ENCODE results near the gene SSTR4. TPM values are rescaled to one million over a fixed set of nuclear protein-coding genes. Genes with fewer than 3 reads are reported as not detected.

SSTR4 gene
- total RNA-seq, 1 donor from 2014 or later = not detected

GRCh38 chr20:23032750-23033078 lies 2.4 kb upstream of the SSTR4 start:
- H3K4me3 Mint-ChIP-seq (ENCODE audit: unreplicated experiment) = no peak overlapping the region
- H3K4me1 Mint-ChIP-seq (ENCODE audit: low read depth, unreplicated experiment) = peaks cover 8% of the 10 kb centered on the region
- TF ChIP-seq, protein P1, sequence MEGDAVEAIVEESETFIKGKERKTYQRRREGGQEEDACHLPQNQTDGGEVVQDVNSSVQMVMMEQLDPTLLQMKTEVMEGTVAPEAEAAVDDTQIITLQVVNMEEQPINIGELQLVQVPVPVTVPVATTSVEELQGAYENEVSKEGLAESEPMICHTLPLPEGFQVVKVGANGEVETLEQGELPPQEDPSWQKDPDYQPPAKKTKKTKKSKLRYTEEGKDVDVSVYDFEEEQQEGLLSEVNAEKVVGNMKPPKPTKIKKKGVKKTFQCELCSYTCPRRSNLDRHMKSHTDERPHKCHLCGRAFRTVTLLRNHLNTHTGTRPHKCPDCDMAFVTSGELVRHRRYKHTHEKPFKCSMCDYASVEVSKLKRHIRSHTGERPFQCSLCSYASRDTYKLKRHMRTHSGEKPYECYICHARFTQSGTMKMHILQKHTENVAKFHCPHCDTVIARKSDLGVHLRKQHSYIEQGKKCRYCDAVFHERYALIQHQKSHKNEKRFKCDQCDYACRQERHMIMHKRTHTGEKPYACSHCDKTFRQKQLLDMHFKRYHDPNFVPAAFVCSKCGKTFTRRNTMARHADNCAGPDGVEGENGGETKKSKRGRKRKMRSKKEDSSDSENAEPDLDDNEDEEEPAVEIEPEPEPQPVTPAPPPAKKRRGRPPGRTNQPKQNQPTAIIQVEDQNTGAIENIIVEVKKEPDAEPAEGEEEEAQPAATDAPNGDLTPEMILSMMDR (IDR thresholded peaks at IDR 0.05; ENCODE audit: partially characterized antibody, unreplicated experiment) = no peak
- no peak for DNase-seq
- H3K27ac Mint-ChIP-seq (ENCODE audit: unreplicated experiment) = no peak overlapping the region
- H3K36me3 Mint-ChIP-seq (ENCODE audit: unreplicated experiment) = peaks cover 13% of the 10 kb centered on the region
- peaks cover 24% of the 10 kb centered on the region for H3K27me3 Mint-ChIP-seq (ENCODE audit: unreplicated experiment)
- peaks cover 7% of the 10 kb centered on the region for H3K9me3 Mint-ChIP-seq (ENCODE audit: unreplicated experiment)

DNA sequence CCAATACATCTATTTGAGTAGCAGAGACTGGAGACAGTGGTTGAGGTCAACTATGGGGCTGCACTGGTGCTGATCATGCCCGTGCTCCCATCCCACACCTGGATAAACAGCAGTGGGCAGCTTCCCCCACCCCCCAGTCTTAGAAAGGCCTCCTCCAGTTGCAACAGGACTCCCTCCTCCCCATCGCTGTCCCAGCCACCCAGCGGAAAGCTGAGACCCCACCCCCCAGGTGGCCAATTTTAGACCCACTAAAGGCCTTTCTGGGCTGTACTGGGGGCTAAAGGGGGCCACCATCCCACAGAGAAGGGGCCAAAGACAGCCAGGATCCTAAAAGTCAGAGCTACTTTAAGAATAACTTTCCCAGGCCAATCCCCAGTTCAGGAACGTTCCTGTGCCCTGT lies 1.2 kb upstream of the SSTR4 start:
- Mint-ChIP-seq H3K27ac (ENCODE audit: unreplicated experiment) (no peak overlapping the region), H3K36me3 (ENCODE audit: unreplicated experiment) (peaks cover 13% of the 10 kb centered on the region), H3K4me3 (ENCODE audit: unreplicated experiment) (no peak overlapping the region), H3K9me3 (ENCODE audit: unreplicated experiment) (peaks cover 9% of the 10 kb centered on the region), H3K4me1 (ENCODE audit: low read depth, unreplicated experiment) (peaks cover 8% of the 10 kb centered on the region), H3K27me3 (ENCODE audit: unreplicated experiment) (peaks cover 24% of the 10 kb centered on the region)
- TF ChIP-seq, protein P1 (IDR thresholded peaks at IDR 0.05; ENCODE audit: partially characterized antibody, unreplicated experiment) = no peak
- no peak for DNase-seq

- DNase-seq = no peak
- TF ChIP-seq, protein P1 (IDR thresholded peaks at IDR 0.05; ENCODE audit: partially characterized antibody, unreplicated experiment) = no peak
- H3K9me3 Mint-ChIP-seq (ENCODE audit: unreplicated experiment) = peaks cover 9% of the 10 kb centered on the region
- peaks cover 13% of the 10 kb centered on the region for H3K36me3 Mint-ChIP-seq (ENCODE audit: unreplicated experiment)
- peak overlapping the region; percentile 46 for H3K4me3 Mint-ChIP-seq (ENCODE audit: unreplicated experiment)
- H3K27ac Mint-ChIP-seq (ENCODE audit: unreplicated experiment) = no peak overlapping the region
- peaks cover 11% of the 10 kb centered on the region for H3K4me1 Mint-ChIP-seq (ENCODE audit: low read depth, unreplicated experiment)
- H3K27me3 Mint-ChIP-seq (ENCODE audit: unreplicated experiment) = peaks cover 24% of the 10 kb centered on the region
These were observed 619 bp downstream of the SSTR4 start for GRCh38 chr20:23035731-23036130.

DNA sequence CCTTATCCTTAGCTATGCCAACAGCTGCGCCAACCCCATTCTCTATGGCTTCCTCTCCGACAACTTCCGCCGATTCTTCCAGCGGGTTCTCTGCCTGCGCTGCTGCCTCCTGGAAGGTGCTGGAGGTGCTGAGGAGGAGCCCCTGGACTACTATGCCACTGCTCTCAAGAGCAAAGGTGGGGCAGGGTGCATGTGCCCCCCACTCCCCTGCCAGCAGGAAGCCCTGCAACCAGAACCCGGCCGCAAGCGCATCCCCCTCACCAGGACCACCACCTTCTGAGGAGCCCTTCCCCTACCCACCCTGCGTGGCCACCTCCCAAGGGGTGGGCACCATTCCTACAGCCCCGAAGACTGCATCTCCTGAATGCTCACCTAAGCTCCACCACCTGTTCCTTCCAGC lies 1.3 kb downstream of the SSTR4 start:
- H3K4me1 Mint-ChIP-seq (ENCODE audit: low read depth, unreplicated experiment) = peaks cover 11% of the 10 kb centered on the region
- peaks cover 13% of the 10 kb centered on the region for H3K36me3 Mint-ChIP-seq (ENCODE audit: unreplicated experiment)
- no peak for DNase-seq
- TF ChIP-seq, protein P1 (IDR thresholded peaks at IDR 0.05; ENCODE audit: partially characterized antibody, unreplicated experiment) = no peak
- H3K9me3 Mint-ChIP-seq (ENCODE audit: unreplicated experiment) = peaks cover 9% of the 10 kb centered on the region
- H3K27ac Mint-ChIP-seq (ENCODE audit: unreplicated experiment) = no peak overlapping the region
- peak overlapping the region; percentile 38 for H3K4me3 Mint-ChIP-seq (ENCODE audit: unreplicated experiment)
- H3K27me3 Mint-ChIP-seq (ENCODE audit: unreplicated experiment) = peaks cover 24% of the 10 kb centered on the region

- Mint-ChIP-seq H3K4me1 (ENCODE audit: low read depth, unreplicated experiment) (peaks cover 11% of the 10 kb centered on the region), H3K4me3 (ENCODE audit: unreplicated experiment) (no peak overlapping the region), H3K27me3 (ENCODE audit: unreplicated experiment) (peaks cover 24% of the 10 kb centered on the region)
These were observed 1.9 kb downstream of the SSTR4 start for GRCh38 chr20:23037017-23037481.

More at GRCh38 chr20:23037017-23037481, 1.9 kb downstream of the SSTR4 start:
- DNase-seq = no peak
- peaks cover 13% of the 10 kb centered on the region for H3K36me3 Mint-ChIP-seq (ENCODE audit: unreplicated experiment)
- H3K27ac Mint-ChIP-seq (ENCODE audit: unreplicated experiment) = no peak overlapping the region
- TF ChIP-seq, protein P1 (IDR thresholded peaks at IDR 0.05; ENCODE audit: partially characterized antibody, unreplicated experiment) = no peak
- H3K9me3 Mint-ChIP-seq (ENCODE audit: unreplicated experiment) = peaks cover 9% of the 10 kb centered on the region

Measured in glutamatergic neuron (in vitro differentiated cells).